H1 (cell line): Measurements from ENCODE around the gene TMEM163. TPM values are rescaled to one million over a fixed set of nuclear protein-coding genes. Genes with fewer than 3 reads are reported as not detected.

Experiments
- CTCF ChIA-PET: fragments of 300-600 bp; sonication (Branson Sonifier 250); formaldehyde crosslinking; loops from one replicate; lab custom pipeline; 2021; ENCODE audit not compliant: partially characterized antibody; lab: Charles Lee
- POLR2A ChIA-PET: fragments of 300-600 bp; sonication (Branson Sonifier 250); formaldehyde crosslinking; loops from one replicate; lab custom pipeline; 2021; ENCODE audit warnings: inconsistent platforms; ENCODE audit not compliant: partially characterized antibody; lab: Charles Lee
- DNase-seq, 2 experiments: peaks; one replicate each; pipeline versions ENCODE4 v3.0.0 to v3.0.0-alpha.2; 2010 to 2022; ENCODE audit warnings: low spot score in 2 of 2, low read depth in 1 of 2, mixed read lengths in 1 of 2
- FAIRE-seq: peaks from 2 replicates; lab custom pipeline; 2011; peaks lifted over from hg19 to GRCh38; lab: Jason Lieb, UNC
- H2AFZ ChIP-seq: 2 replicates; pipeline ENCODE4 v1.8.1; 2012; ENCODE audit warnings: low read length, inconsistent platforms
- H2AK5ac ChIP-seq: 2 replicates; pipeline ENCODE4 v1.6.1; 2013; ENCODE audit warnings: low read depth, low read length
- H2BK120ac ChIP-seq: replicated peaks from 2 replicates; pipeline ENCODE3; 2013; ENCODE audit warnings: low read depth, low read length, inconsistent platforms
- H2BK12ac ChIP-seq: 2 replicates; pipeline ENCODE4 v1.6.1; 2013; ENCODE audit warnings: low read depth, low read length
- H2BK15ac ChIP-seq: 2 replicates; pipeline ENCODE4 v1.6.1; 2013; ENCODE audit warnings: low read length
- H2BK20ac ChIP-seq: 2 replicates; pipeline ENCODE4 v1.6.1; 2013; ENCODE audit warnings: low read length
- H2BK5ac ChIP-seq: 2 replicates; pipeline ENCODE4 v1.6.1; 2013; ENCODE audit warnings: low read depth, low read length
- H3K14ac ChIP-seq: 2 replicates; pipeline ENCODE4 v1.6.1; 2013; ENCODE audit warnings: inconsistent platforms; ENCODE audit not compliant: insufficient read length
- H3K18ac ChIP-seq: 2 replicates; pipeline ENCODE4 v1.6.1; 2013; ENCODE audit warnings: low read length; ENCODE audit errors: extremely low read depth
- H3K23ac ChIP-seq: 2 replicates; pipeline ENCODE4 v1.6.1; 2013; ENCODE audit warnings: inconsistent platforms; ENCODE audit not compliant: insufficient read length
- H3K23me2 ChIP-seq: 2 replicates; pipeline ENCODE4 v1.6.1; 2013; ENCODE audit warnings: low read depth, low read length
- H3K27ac ChIP-seq: 2 replicates; pipeline ENCODE4 v1.6.1; 2011; ENCODE audit warnings: low read depth, low read length, inconsistent platforms
- H3K27me3 ChIP-seq, 4 experiments: replicated peaks in 1 of 4; 1 replicate in 1 of 4; 2 replicates in 3 of 4; pipeline versions ENCODE4 v1.6.1 to v1.8.1; 2011 to 2013; ENCODE audit warnings: low read length in 3 of 4, mild to moderate bottlenecking in 3 of 4, inconsistent platforms in 2 of 4, mixed read lengths in 2 of 4, moderate library complexity in 1 of 4; ENCODE audit not compliant: control insufficient read depth in 3 of 4, insufficient read depth in 3 of 4; ENCODE audit errors: extremely low read depth in 1 of 4
- H3K36me3 ChIP-seq, 4 experiments: 2 replicates each; pipeline versions ENCODE4 v1.6.1 to v1.8.1; 2011 to 2013; ENCODE audit warnings: mild to moderate bottlenecking in 4 of 4, low read length in 3 of 4, moderate library complexity in 2 of 4, control low read depth in 1 of 4, inconsistent platforms in 1 of 4; ENCODE audit not compliant: insufficient read depth in 4 of 4, control insufficient read depth in 2 of 4
- H3K4ac ChIP-seq: replicated peaks from 2 replicates; pipeline ENCODE3; 2013; ENCODE audit warnings: low read length, low read depth, mixed read lengths, inconsistent platforms; ENCODE audit not compliant: insufficient read length
- H3K4me1 ChIP-seq, 4 experiments: replicated peaks in 1 of 4; 1 replicate in 1 of 4; 2 replicates in 3 of 4; pipeline versions ENCODE4 v1.6.1 to v1.8.1; 2011 to 2013; ENCODE audit warnings: low read length in 3 of 4, inconsistent platforms in 2 of 4, mixed read lengths in 1 of 4; ENCODE audit not compliant: insufficient read depth in 4 of 4, control insufficient read depth in 3 of 4
- H3K4me2 ChIP-seq, 2 experiments: 2 replicates each; pipeline versions ENCODE4 v1.6.1 to v1.8.1; 2011 to 2013; ENCODE audit warnings: low read depth in 2 of 2, low read length in 2 of 2, control low read depth in 1 of 2, inconsistent platforms in 1 of 2, mild to moderate bottlenecking in 1 of 2; ENCODE audit not compliant: insufficient read depth in 1 of 2
- H3K4me3 ChIP-seq, 4 experiments: fragments of 200-600, 300-600 bp in 1 of 4; sonication (generic), shearing (Covaris generic), sonication (Bioruptor Twin) in 1 of 4; 2 replicates each; pipeline versions ENCODE4 v1.5.1 to v1.8.1; 2011 to 2016; ENCODE audit warnings: low read length in 4 of 4, low read depth in 3 of 4, control low read depth in 2 of 4, inconsistent platforms in 2 of 4, mild to moderate bottlenecking in 2 of 4, mixed read lengths in 1 of 4, moderate library complexity in 1 of 4; ENCODE audit not compliant: insufficient read depth in 2 of 4; ENCODE audit errors: extremely low read depth in 1 of 4
- H3K56ac ChIP-seq: replicated peaks from 2 replicates; pipeline ENCODE3; 2013; ENCODE audit warnings: low read depth, mild to moderate bottlenecking, mixed read lengths, low read length, inconsistent platforms; ENCODE audit not compliant: insufficient read length
- H3K79me1 ChIP-seq: 2 replicates; pipeline ENCODE4 v1.6.1; 2013; ENCODE audit warnings: low read depth, low read length, control low read depth
- H3K79me2 ChIP-seq, 2 experiments: 2 replicates each; pipeline versions ENCODE4 v1.6.1 to v1.8.1; 2012 to 2013; ENCODE audit warnings: low read length in 2 of 2, mild to moderate bottlenecking in 2 of 2, inconsistent platforms in 1 of 2; ENCODE audit not compliant: insufficient read depth in 2 of 2, control insufficient read depth in 1 of 2
- H3K9ac ChIP-seq, 4 experiments: replicated peaks in 1 of 4; 1 replicate in 1 of 4; 2 replicates in 3 of 4; pipeline versions ENCODE4 v1.6.1 to v1.8.1; 2011 to 2013; ENCODE audit warnings: low read depth in 3 of 4, low read length in 3 of 4, control low read depth in 2 of 4, mild to moderate bottlenecking in 2 of 4, moderate library complexity in 2 of 4, inconsistent platforms in 1 of 4; ENCODE audit errors: extremely low read depth in 1 of 4
- H3K9me3 ChIP-seq, 2 experiments: 2 replicates each; pipeline versions ENCODE4 v1.6.1 to v1.8.1; 2012 to 2013; ENCODE audit warnings: mild to moderate bottlenecking in 2 of 2, moderate library complexity in 2 of 2, control low read depth in 1 of 2, inconsistent platforms in 1 of 2, low read depth in 1 of 2, low read length in 1 of 2, mixed read lengths in 1 of 2; ENCODE audit not compliant: insufficient read depth in 2 of 2
- H4K20me1 ChIP-seq, 2 experiments: replicated peaks in 1 of 2; 2 replicates each; pipeline versions ENCODE3 to v1.8.1; 2011 to 2013; ENCODE audit warnings: inconsistent platforms in 2 of 2, low read length in 2 of 2, mild to moderate bottlenecking in 1 of 2; ENCODE audit not compliant: insufficient read depth in 2 of 2, control insufficient read depth in 1 of 2
- H4K5ac ChIP-seq: 2 replicates; pipeline ENCODE4 v1.6.1; 2013; ENCODE audit warnings: low read length, low read depth, mixed read lengths, inconsistent platforms; ENCODE audit not compliant: insufficient read length
- H4K8ac ChIP-seq: 2 replicates; pipeline ENCODE4 v1.8.0; 2013; ENCODE audit warnings: mild to moderate bottlenecking, moderate library complexity, low read length, inconsistent platforms; ENCODE audit not compliant: insufficient read depth; ENCODE audit errors: extremely low read depth
- H4K91ac ChIP-seq: replicated peaks from 2 replicates; pipeline ENCODE3; 2013; ENCODE audit warnings: low read length, mixed read lengths, inconsistent platforms; ENCODE audit not compliant: insufficient read length
- NANOG ChIP-seq: IDR thresholded peaks from 2 replicates; pipeline ENCODE4 v1.6.1; 2011; ENCODE audit warnings: low read length, low read depth, mild to moderate bottlenecking, inconsistent platforms; ENCODE audit not compliant: insufficient read depth, poor library complexity, severe bottlenecking
- SIRT6 ChIP-seq: IDR thresholded peaks from one replicate; pipeline ENCODE4 v1.7.1; 2012; ENCODE audit warnings: low read length, inconsistent platforms
- WGBS, 2 experiments: shearing (Covaris generic) in 1 of 2; methylation state at CpG; one replicate each; pipeline versions ENCODE4 v1.1.6 to v1.1.7; 2013 to 2015; ENCODE audit warnings: low lambda C conversion rate in 2 of 2, mixed read lengths in 2 of 2, inconsistent platforms in 1 of 2, low coverage in 1 of 2, missing lambda C conversion rate in 1 of 2; ENCODE audit not compliant: insufficient replicate concordance in 2 of 2, insufficient coverage in 1 of 2, insufficient read length in 1 of 2; ENCODE audit errors: extremely low coverage in 1 of 2, missing lambda C conversion rate in 1 of 2; 5-methylcytosine and 5-hydroxymethylcytosine counted together
- polyA plus RNA-seq, 7 experiments: library from polyadenylated mRNA; depleted of rRNA in 3 of 7; stranded (reverse) in 5 of 7; unstranded in 2 of 7; fragments of >200 nt in 5 of 7; fragments of 200-250 nt in 2 of 7; gene quantifications; 1 replicate in 5 of 7; 2 replicates in 1 of 7; 4 replicates in 1 of 7; pipeline versions ENCODE4 v1.2.1 to v1.2.3, GENCODE V29; 2011 to 2013; ENCODE audit warnings: missing spikeins in 2 of 7, mixed read lengths in 2 of 7
- total RNA-seq: library from RNA; stranded (reverse); fragmentation: NEBNext Ultra II Directional; extraction: Animal tissue kit (Norgen Biotek cat#: 25700); gene quantifications from 2 replicates; pipeline ENCODE4 v1.2.1, GENCODE V29; 2021

TMEM163 gene
- total and polyA plus RNA-seq, 2 of the 8 experiments (the other 6 are each of a cell fraction or from before 2014, with no cell fraction given), result 2.8 to 3.2 TPM

- Histone ChIP-seq H3K14ac (no peak overlapping the region), H2AFZ (no peak overlapping the region), H2BK15ac (no peak overlapping the region), H3K79me2 (no peaks in the 10 kb centered on the region), H4K91ac (no peak overlapping the region), H2BK12ac (no peak overlapping the region), H2BK20ac (no peak overlapping the region), H3K4ac (no peak overlapping the region), H3K9ac (no peak overlapping the region), H2AK5ac (no peak overlapping the region), H3K23ac (no peak overlapping the region), H3K4me2 (no peak overlapping the region), H2BK5ac (no peak overlapping the region), H3K27me3 (peaks cover 0 to 5% (median 2%) of the 10 kb centered on the region in 4 experiments; a peak in 4 of 7 replicates), H3K9me3 (no peaks in the 10 kb centered on the region), H3K79me1 (no peaks in the 10 kb centered on the region; the same call in 1 of the 2 replicates), H3K36me3 (no peaks in the 10 kb centered on the region), H4K5ac (no peak overlapping the region), H4K8ac (no peak overlapping the region), H3K4me1 (no peaks in the 10 kb centered on the region), H3K23me2 (peaks cover 2% of the 10 kb centered on the region; the same call in 1 of the 2 replicates), H3K18ac (no peak overlapping the region), H4K20me1 (peaks cover 0 to 2% of the 10 kb centered on the region in 2 experiments), H2BK120ac (no peak overlapping the region), H3K4me3 (no peak overlapping the region), H3K27ac (no peak overlapping the region), H3K56ac (no peak overlapping the region)
- ChIA-PET CTCF (interaction anchor here (1.0 to 10.9 kb wide), 3 partner anchors 11 to 46 kb away, joined by 3 to 132 read pairs (median 3); no protein-coding TSS in a partner anchor), POLR2A (no interaction called here)
- TF ChIP-seq SIRT6 (no peak), NANOG (no peak)
- WGBS, 2 experiments, result 94% methylated on average over 3 of the region's 3 CpGs; no CpG with 5 or more reads in 1 of the 2 experiments
- FAIRE-seq (no peak), DNase-seq (no peak)
Observed at GRCh38 chr2:134438371-134438770, 280.4 kb downstream of the TMEM163 start.
